Trophoblast cell (in vitro differentiated cells and primary cell): ENCODE data around the gene EEF1AKMT2.

Source experiments
- DNase-seq, 2 donors: peaks; one replicate each; pipeline ENCODE4 v3.0.0-alpha.2; 2016
- H2AFZ ChIP-seq: 2 replicates; pipeline ENCODE4 v1.6.1; 2013; ENCODE audit warnings: low read length, moderate library complexity, mild to moderate bottlenecking; ENCODE audit not compliant: insufficient read depth, poor library complexity
- H2AK5ac ChIP-seq: 2 replicates; pipeline ENCODE4 v1.6.1; 2013; ENCODE audit warnings: mild to moderate bottlenecking, low read length
- H2BK120ac ChIP-seq: 2 replicates; pipeline ENCODE4 v1.6.1; 2013; ENCODE audit warnings: low read length, mild to moderate bottlenecking, moderate library complexity; ENCODE audit not compliant: insufficient read depth, poor library complexity
- H2BK12ac ChIP-seq: 2 replicates; pipeline ENCODE4 v1.6.1; 2013; ENCODE audit warnings: mild to moderate bottlenecking, low read length, moderate library complexity
- H2BK5ac ChIP-seq: 2 replicates; pipeline ENCODE4 v1.6.1; 2013; ENCODE audit warnings: low read length, low read depth, moderate library complexity, mild to moderate bottlenecking; ENCODE audit not compliant: poor library complexity
- H3K14ac ChIP-seq: 2 replicates; pipeline ENCODE4 v1.6.1; 2013; ENCODE audit warnings: mild to moderate bottlenecking, low read length
- H3K18ac ChIP-seq: 2 replicates; pipeline ENCODE4 v1.6.1; 2013; ENCODE audit warnings: mild to moderate bottlenecking, low read length
- H3K23ac ChIP-seq: 2 replicates; pipeline ENCODE4 v1.6.1; 2013; ENCODE audit warnings: low read length
- H3K27ac ChIP-seq: 2 replicates; pipeline ENCODE4 v1.5.1; 2013; ENCODE audit warnings: low read depth, mild to moderate bottlenecking, inconsistent platforms, low read length, moderate library complexity
- H3K27me3 ChIP-seq: 2 replicates; pipeline ENCODE4 v1.6.1; 2013; ENCODE audit warnings: inconsistent platforms, mild to moderate bottlenecking, low read length, moderate library complexity; ENCODE audit not compliant: insufficient read depth
- H3K36me3 ChIP-seq, 2 experiments: 1 replicate in 1 of 2; 2 replicates in 1 of 2; pipeline ENCODE4 v1.6.1; 2013; ENCODE audit warnings: low read length in 2 of 2, mild to moderate bottlenecking in 2 of 2, moderate library complexity in 1 of 2; ENCODE audit not compliant: insufficient read depth in 2 of 2, control insufficient read depth in 1 of 2
- H3K4ac ChIP-seq: 2 replicates; pipeline ENCODE4 v1.6.1; 2013; ENCODE audit warnings: low read depth, mild to moderate bottlenecking, low read length, moderate library complexity
- H3K4me1 ChIP-seq, 2 experiments: 1 replicate in 1 of 2; 2 replicates in 1 of 2; pipeline ENCODE4 v1.6.1; 2013; ENCODE audit warnings: low read length in 2 of 2, mild to moderate bottlenecking in 2 of 2, moderate library complexity in 1 of 2; ENCODE audit not compliant: insufficient read depth in 2 of 2, control insufficient read depth in 1 of 2
- H3K4me2 ChIP-seq: 2 replicates; pipeline ENCODE4 v1.6.1; 2013; ENCODE audit warnings: inconsistent platforms, mild to moderate bottlenecking, low read length, moderate library complexity
- H3K4me3 ChIP-seq: 2 replicates; pipeline ENCODE4 v1.5.1; 2013; ENCODE audit warnings: mild to moderate bottlenecking, low read depth, low read length, inconsistent platforms
- H3K79me1 ChIP-seq: one replicate; pipeline ENCODE4 v1.6.1; 2013; ENCODE audit warnings: low read length
- H3K79me2 ChIP-seq: 2 replicates; pipeline ENCODE4 v1.6.1; 2013; ENCODE audit warnings: low read length, mild to moderate bottlenecking; ENCODE audit not compliant: control insufficient read depth, insufficient read depth, poor library complexity
- H3K9ac ChIP-seq: 2 replicates; pipeline ENCODE4 v1.6.1; 2013; ENCODE audit warnings: mild to moderate bottlenecking, low read length
- H3K9me3 ChIP-seq: 2 replicates; pipeline ENCODE4 v1.6.1; 2013; ENCODE audit warnings: low read depth, mild to moderate bottlenecking, control low read depth, inconsistent platforms, low read length; ENCODE audit not compliant: insufficient read depth
- H4K12ac ChIP-seq: 2 replicates; pipeline ENCODE4 v1.6.1; 2013; ENCODE audit warnings: low read depth, mild to moderate bottlenecking, low read length, moderate library complexity
- H4K8ac ChIP-seq: 2 replicates; pipeline ENCODE4 v1.6.1; 2013; ENCODE audit warnings: low read depth, mild to moderate bottlenecking, low read length, moderate library complexity
- H4K91ac ChIP-seq: one replicate; pipeline ENCODE4 v1.6.1; 2013; ENCODE audit warnings: low read depth, mild to moderate bottlenecking, low read length, moderate library complexity
- WGBS: extraction: QIAGEN DNeasy Blood & Tissue Kit; methylation state at CpG from one replicate; pipeline ENCODE4 v1.1.7; 2013; ENCODE audit warnings: missing lambda C conversion rate; ENCODE audit not compliant: insufficient read length, insufficient coverage; ENCODE audit errors: extremely low coverage; 5-methylcytosine and 5-hydroxymethylcytosine counted together

EEF1AKMT2 gene

DNA sequence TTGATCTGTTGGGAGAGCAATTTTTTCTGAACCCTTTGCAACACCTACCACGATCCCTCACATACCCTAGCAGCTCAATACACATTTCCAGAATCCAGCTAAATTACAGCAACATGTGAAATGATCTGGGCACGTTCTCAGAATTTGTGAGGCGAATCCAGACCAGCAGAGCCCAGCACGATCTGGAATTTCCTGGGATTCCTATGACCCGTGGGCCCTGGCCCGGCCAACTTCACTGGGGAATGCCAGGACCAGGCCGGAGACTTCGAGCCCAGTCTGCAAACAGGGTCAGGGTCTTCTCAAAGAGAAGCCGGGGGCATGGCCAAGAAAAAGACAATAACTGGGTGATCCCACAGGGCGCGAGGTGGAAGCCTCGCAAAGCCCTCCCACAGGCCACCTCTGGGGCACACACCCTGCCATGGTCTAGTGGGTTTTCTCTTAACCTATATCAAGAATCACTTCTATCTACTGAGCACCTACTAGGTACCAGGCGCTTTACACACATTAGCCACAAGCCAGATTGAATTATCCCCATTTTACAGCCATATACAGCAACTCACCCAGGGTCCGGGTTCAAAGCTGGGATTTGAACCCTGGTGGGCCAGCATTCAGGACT is 81.3 kb downstream of the EEF1AKMT2 start:
- Histone ChIP-seq H3K9me3 (no peaks in the 10 kb centered on the region), H2AK5ac (no peak overlapping the region), H3K4me2 (no peak overlapping the region), H2BK5ac (no peak overlapping the region), H4K12ac (no peak overlapping the region), H2BK12ac (no peak overlapping the region), H3K9ac (no peak overlapping the region), H3K18ac (no peak overlapping the region), H3K36me3 (peaks cover 6 to 11% of the 10 kb centered on the region in 2 experiments), H2AFZ (no peak overlapping the region), H2BK120ac (no peak overlapping the region), H3K4me3 (no peak overlapping the region), H3K27ac (no peak overlapping the region), H3K79me1 (no peaks in the 10 kb centered on the region), H3K79me2 (no peaks in the 10 kb centered on the region), H3K14ac (no peak overlapping the region), H4K8ac (no peak overlapping the region), H3K4ac (no peak overlapping the region), H3K4me1 (peaks cover 12 to 17% of the 10 kb centered on the region in 2 experiments), H3K23ac (no peak overlapping the region), H3K27me3 (no peaks in the 10 kb centered on the region), H4K91ac (no peak overlapping the region)
- WGBS, result no CpG with 5 or more reads among the region's 14 CpGs
- peak; percentile 75 to 84 for DNase-seq

DNA sequence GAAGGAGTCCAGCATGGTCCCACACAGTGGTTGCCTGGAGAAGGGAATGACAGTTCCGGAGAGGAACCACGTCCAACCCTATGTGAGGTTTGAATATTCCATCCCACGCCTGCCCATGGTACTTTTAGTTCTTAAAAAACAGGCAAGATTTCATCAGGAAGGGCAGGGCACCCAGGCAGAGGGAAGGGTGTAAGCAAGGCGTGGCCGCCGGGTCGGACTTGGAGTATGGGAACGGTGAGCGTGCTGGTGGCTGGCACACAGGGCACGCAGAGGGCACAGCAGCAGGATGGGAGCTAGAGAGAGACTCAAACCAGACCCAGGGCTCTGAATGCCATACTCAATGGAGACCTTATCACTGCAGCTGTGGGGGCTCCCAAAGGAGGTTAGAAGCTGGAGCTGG is 81.8 kb downstream of the EEF1AKMT2 start:
- Histone ChIP-seq H2BK12ac (no peak overlapping the region), H2AFZ (no peak overlapping the region), H3K9me3 (no peaks in the 10 kb centered on the region), H4K91ac (no peak overlapping the region), H3K4me2 (no peak overlapping the region), H3K4ac (no peak overlapping the region), H4K8ac (no peak overlapping the region), H2BK120ac (no peak overlapping the region), H3K4me1 (peaks cover 12 to 18% of the 10 kb centered on the region in 2 experiments), H2AK5ac (no peak overlapping the region), H3K14ac (no peak overlapping the region), H4K12ac (no peak overlapping the region), H3K27ac (no peak overlapping the region), H3K4me3 (no peak overlapping the region), H3K79me1 (no peaks in the 10 kb centered on the region), H2BK5ac (no peak overlapping the region), H3K23ac (no peak overlapping the region), H3K36me3 (peaks cover 6 to 15% of the 10 kb centered on the region in 2 experiments), H3K27me3 (no peaks in the 10 kb centered on the region), H3K18ac (no peak overlapping the region), H3K79me2 (no peaks in the 10 kb centered on the region), H3K9ac (no peak overlapping the region)
- no peak for DNase-seq
- WGBS, result no CpG with 5 or more reads among the region's 10 CpGs

DNA sequence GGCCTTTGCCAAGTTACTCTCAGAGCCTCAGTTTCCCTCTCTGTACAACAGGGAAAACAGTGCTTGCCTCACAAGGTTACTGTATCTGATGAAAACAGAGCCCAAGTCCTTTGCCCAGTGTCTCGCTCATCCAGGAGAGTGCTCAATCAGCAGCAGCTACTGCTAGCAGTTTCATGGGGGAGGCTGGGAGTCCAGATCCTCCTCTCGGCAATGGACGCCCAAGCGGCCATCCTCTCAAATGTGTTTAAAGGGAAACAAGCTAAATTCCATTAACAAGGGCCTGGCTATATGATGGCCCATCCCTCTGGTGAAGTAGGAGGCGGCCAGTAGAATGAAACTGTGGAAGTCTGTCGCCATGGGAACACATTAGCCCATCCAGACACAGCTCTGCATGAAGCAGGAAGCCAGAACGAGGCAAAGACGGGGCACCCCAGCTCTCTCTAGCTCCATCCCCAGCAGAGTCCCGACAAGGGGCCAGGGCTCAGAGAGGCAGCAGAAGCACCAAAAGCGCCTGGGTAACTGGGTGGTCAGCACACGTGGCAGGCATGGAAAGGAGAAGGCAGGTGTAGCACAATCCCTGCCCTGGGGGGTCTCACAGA is 82.7 kb downstream of the EEF1AKMT2 start:
- Histone ChIP-seq H4K91ac (no peak overlapping the region), H3K23ac (no peak overlapping the region), H2BK12ac (no peak overlapping the region), H3K14ac (no peak overlapping the region), H3K27ac (no peak overlapping the region), H3K4me2 (no peak overlapping the region), H3K36me3 (peaks cover 11 to 22% of the 10 kb centered on the region in 2 experiments), H3K79me1 (no peaks in the 10 kb centered on the region), H2BK120ac (no peak overlapping the region), H2AFZ (no peak overlapping the region), H3K9ac (no peak overlapping the region), H3K4me3 (no peak overlapping the region), H3K79me2 (no peaks in the 10 kb centered on the region), H2BK5ac (no peak overlapping the region), H4K8ac (no peak overlapping the region), H3K4ac (no peak overlapping the region), H3K4me1 (peaks cover 12 to 18% of the 10 kb centered on the region in 2 experiments), H3K27me3 (no peaks in the 10 kb centered on the region), H4K12ac (no peak overlapping the region), H3K9me3 (no peaks in the 10 kb centered on the region), H3K18ac (no peak overlapping the region), H2AK5ac (no peak overlapping the region)
- no peak for DNase-seq
- no CpG with 5 or more reads among the region's 11 CpGs for WGBS

DNA sequence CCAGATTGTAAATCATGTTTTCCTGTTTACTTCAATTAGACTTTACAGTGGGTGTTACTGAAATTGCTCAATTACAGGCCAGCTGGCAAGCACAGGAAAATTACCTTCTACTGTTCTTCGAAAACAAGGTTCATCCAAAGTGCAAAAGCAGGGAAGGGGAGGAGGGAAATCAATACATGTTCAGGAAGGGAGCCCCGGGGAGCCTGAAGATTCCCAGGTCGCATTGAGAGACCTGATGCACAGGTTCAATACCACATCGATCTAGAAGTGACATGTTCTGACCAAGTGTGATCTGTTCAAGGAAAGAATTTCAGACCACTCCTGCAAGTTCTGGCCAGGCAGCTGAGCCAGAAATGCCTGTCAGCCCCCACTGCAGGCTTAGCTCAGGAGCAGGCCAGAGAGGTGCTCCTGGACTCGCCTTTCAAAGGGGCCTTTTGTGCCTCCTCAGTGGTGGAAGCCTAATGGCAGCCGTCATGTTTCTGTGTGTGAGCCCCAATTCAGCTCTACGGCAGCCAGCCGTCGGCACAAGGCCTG is 83.4 kb downstream of the EEF1AKMT2 start:
- Histone ChIP-seq H3K27ac (no peak overlapping the region), H3K14ac (no peak overlapping the region), H3K36me3 (peaks cover 13 to 28% of the 10 kb centered on the region in 2 experiments), H2BK12ac (no peak overlapping the region), H3K23ac (no peak overlapping the region), H3K4ac (no peak overlapping the region), H3K79me1 (no peaks in the 10 kb centered on the region), H3K9me3 (no peaks in the 10 kb centered on the region), H4K91ac (no peak overlapping the region), H3K9ac (no peak overlapping the region), H2BK120ac (no peak overlapping the region), H3K27me3 (no peaks in the 10 kb centered on the region), H3K4me3 (no peak overlapping the region), H4K12ac (no peak overlapping the region), H3K4me2 (no peak overlapping the region), H2AK5ac (no peak overlapping the region), H3K18ac (no peak overlapping the region), H3K4me1 (peaks cover 12 to 18% of the 10 kb centered on the region in 2 experiments), H2BK5ac (no peak overlapping the region), H4K8ac (no peak overlapping the region), H2AFZ (no peak overlapping the region), H3K79me2 (no peaks in the 10 kb centered on the region)
- WGBS, result no CpG with 5 or more reads among the region's 9 CpGs
- DNase-seq, result no peak
